Loucy (cell line): ENCODE results near the gene SLC44A1.

Experiments used
- H2AFZ ChIP-seq: fragments of 200-600 bp; sonication (generic); 2 replicates; pipeline ENCODE4 v1.6.0; 2016; ENCODE audit warnings: antibody characterized with exemption, mild to moderate bottlenecking, low read length, moderate library complexity
- H3F3A ChIP-seq: fragments of 200-600 bp; 2 replicates; pipeline ENCODE4 v1.6.0; 2016; ENCODE audit warnings: antibody characterized with exemption, low read depth, mild to moderate bottlenecking
- H3K27me3 ChIP-seq: fragments of 200-600 bp; sonication (generic); 2 replicates; pipeline ENCODE4 v1.6.1; 2014; ENCODE audit warnings: low read length, mild to moderate bottlenecking; ENCODE audit not compliant: insufficient read depth, poor library complexity, severe bottlenecking
- H3K36me3 ChIP-seq: fragments of 200-600 bp; sonication (generic); 2 replicates; pipeline ENCODE4 v1.6.1; 2016; ENCODE audit warnings: low read length; ENCODE audit not compliant: insufficient read depth
- H3K4me1 ChIP-seq: fragments of 200-600 bp; sonication (generic); 2 replicates; pipeline ENCODE4 v1.5.1; 2014; ENCODE audit warnings: low read length, mild to moderate bottlenecking; ENCODE audit not compliant: insufficient read depth, poor library complexity, severe bottlenecking
- H3K4me2 ChIP-seq: fragments of 200-600 bp; sonication (generic); 2 replicates; pipeline ENCODE4 v1.6.0; 2014; ENCODE audit warnings: antibody characterized with exemption, low read length, low read depth, mild to moderate bottlenecking; ENCODE audit not compliant: poor library complexity, severe bottlenecking
- H3K4me3 ChIP-seq: fragments of 200-600 bp; sonication (generic); 2 replicates; pipeline ENCODE4 v1.5.1; 2014; ENCODE audit warnings: low read length, mild to moderate bottlenecking, mixed read lengths; ENCODE audit not compliant: poor library complexity, severe bottlenecking
- H3K79me2 ChIP-seq: fragments of 200-600 bp; sonication (generic); 2 replicates; pipeline ENCODE4 v1.6.1; 2014; ENCODE audit warnings: low read length; ENCODE audit not compliant: insufficient read depth
- H3K9ac ChIP-seq: fragments of 200-600 bp; sonication (generic); 2 replicates; pipeline ENCODE4 v1.6.0; 2014; ENCODE audit warnings: mild to moderate bottlenecking, low read depth, low read length, moderate library complexity; ENCODE audit not compliant: poor library complexity, severe bottlenecking
- H3K9me2 ChIP-seq: fragments of 200-600 bp; sonication (generic); replicated peaks from 2 replicates; pipeline ENCODE4 v1.6.1; 2016; ENCODE audit warnings: low read depth, low read length, mixed read lengths
- H3K9me3 ChIP-seq: fragments of 200-600 bp; sonication (generic); 2 replicates; pipeline ENCODE4 v1.6.1; 2014; ENCODE audit warnings: mild to moderate bottlenecking, antibody characterized with exemption, low read length, low read depth; ENCODE audit not compliant: insufficient read depth
- H4K20me1 ChIP-seq: fragments of 200-600 bp; sonication (generic); 2 replicates; pipeline ENCODE4 v1.6.0; 2014; ENCODE audit warnings: antibody characterized with exemption, low read length, mild to moderate bottlenecking; ENCODE audit not compliant: insufficient read depth, poor library complexity, severe bottlenecking
- EZH2phosphoT487 ChIP-seq: fragments of 200-600 bp; IDR thresholded peaks from 2 replicates; pipeline ENCODE4 v1.6.1; 2018; ENCODE audit warnings: antibody characterized with exemption, mild to moderate bottlenecking, moderate library complexity, borderline replicate concordance
- TF ChIP-seq, protein P1 (sequence below): fragments of 200-600 bp; sonication (generic); conservative IDR thresholded peaks from 2 replicates; pipeline ENCODE4 v1.5.1; 2014; ENCODE audit warnings: mild to moderate bottlenecking, antibody characterized with exemption, low read length

Gene SLC44A1

DNA sequence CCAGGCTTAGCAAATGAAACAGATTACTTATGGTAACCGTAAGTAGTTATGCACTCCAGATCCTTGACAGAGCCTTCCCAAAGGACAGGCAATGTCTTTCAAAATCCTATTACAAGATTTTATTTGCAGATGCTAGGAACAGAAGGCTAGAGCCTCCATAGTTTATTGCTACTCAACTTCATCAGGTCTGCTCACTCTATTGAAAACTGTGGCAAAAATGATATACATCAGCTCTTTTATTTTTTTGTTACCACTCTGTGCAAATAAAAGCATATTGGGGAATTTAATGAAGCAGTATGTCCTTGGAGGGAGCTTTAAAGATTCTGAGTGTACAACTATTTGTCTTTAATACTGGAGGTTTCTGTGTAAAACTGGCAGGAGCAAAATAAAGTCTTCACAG, 46.5 kb downstream of the SLC44A1 start:
- H3K9ac ChIP-seq: no peak overlapping the region
- no peaks in the 10 kb centered on the region for H3F3A ChIP-seq
- H2AFZ ChIP-seq: no peak overlapping the region
- H3K79me2 ChIP-seq: peaks cover 100% of the 10 kb centered on the region
- peak overlapping the region; percentile 1 for H3K4me2 ChIP-seq
- H3K4me1 ChIP-seq: peaks cover 58% of the 10 kb centered on the region
- H4K20me1 ChIP-seq: peaks cover 12% of the 10 kb centered on the region
- H3K36me3 ChIP-seq: no peaks in the 10 kb centered on the region
- H3K9me3 ChIP-seq: no peaks in the 10 kb centered on the region
- H3K4me3 ChIP-seq: no peak overlapping the region
- H3K9me2 ChIP-seq: no peaks in the 10 kb centered on the region
- no peaks in the 10 kb centered on the region for H3K27me3 ChIP-seq
- TF ChIP-seq, protein P1, sequence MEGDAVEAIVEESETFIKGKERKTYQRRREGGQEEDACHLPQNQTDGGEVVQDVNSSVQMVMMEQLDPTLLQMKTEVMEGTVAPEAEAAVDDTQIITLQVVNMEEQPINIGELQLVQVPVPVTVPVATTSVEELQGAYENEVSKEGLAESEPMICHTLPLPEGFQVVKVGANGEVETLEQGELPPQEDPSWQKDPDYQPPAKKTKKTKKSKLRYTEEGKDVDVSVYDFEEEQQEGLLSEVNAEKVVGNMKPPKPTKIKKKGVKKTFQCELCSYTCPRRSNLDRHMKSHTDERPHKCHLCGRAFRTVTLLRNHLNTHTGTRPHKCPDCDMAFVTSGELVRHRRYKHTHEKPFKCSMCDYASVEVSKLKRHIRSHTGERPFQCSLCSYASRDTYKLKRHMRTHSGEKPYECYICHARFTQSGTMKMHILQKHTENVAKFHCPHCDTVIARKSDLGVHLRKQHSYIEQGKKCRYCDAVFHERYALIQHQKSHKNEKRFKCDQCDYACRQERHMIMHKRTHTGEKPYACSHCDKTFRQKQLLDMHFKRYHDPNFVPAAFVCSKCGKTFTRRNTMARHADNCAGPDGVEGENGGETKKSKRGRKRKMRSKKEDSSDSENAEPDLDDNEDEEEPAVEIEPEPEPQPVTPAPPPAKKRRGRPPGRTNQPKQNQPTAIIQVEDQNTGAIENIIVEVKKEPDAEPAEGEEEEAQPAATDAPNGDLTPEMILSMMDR: no peak
- no peak for TF ChIP-seq EZH2phosphoT487

DNA sequence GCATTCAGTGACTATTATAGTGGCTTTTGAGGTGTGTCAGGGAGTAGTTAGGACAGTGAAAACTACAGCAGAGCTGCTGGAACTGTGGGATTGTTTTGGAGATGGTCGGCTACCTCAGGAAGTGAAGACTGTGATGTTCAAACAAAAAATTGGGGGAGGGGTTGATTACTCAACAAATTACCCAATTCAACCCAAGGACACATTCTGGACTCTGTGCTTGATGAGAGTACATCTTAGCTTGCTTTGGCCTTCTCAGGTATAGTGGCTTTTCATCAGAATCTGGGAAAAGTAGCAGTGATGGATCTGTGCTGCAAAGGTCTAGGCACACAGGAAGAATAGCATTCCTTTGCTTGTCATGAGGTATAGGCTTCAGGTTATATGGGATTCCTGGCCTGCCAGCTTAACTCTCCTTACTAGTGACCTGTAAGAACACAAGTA, 47.0 kb downstream of the SLC44A1 start:
- Histone ChIP-seq H3K4me3 (no peak overlapping the region), H3K79me2 (peaks cover 100% of the 10 kb centered on the region), H3K9me2 (no peaks in the 10 kb centered on the region), H2AFZ (no peak overlapping the region), H3K9ac (no peak overlapping the region), H3K4me2 (peak overlapping the region; percentile 1), H3K9me3 (no peaks in the 10 kb centered on the region), H3K36me3 (no peaks in the 10 kb centered on the region), H3F3A (no peaks in the 10 kb centered on the region; the same call in 1 of the 2 replicates), H4K20me1 (peaks cover 7% of the 10 kb centered on the region), H3K4me1 (peaks cover 60% of the 10 kb centered on the region), H3K27me3 (no peaks in the 10 kb centered on the region)
- TF ChIP-seq, protein P1: no peak
- no peak for TF ChIP-seq EZH2phosphoT487

DNA sequence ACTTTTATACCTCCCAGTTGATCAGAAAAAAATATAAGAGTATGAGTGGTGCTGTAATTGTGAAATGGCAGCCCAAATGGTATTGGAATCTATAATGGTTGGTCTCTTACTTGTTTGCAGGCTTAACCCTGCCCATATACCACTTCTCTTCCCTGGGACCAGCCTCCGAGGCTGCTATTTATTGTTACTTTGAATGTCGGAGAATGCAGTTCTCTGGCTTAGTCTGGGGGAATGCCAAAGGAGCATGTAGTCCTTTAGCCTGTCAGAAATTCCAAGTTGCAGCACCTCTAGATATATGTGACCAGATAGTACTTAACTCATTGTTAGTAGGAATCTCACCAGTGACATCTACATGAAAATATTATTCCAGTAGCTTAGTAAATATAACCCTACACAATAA, 47.5 kb downstream of the SLC44A1 start:
- Histone ChIP-seq H3K27me3 (no peaks in the 10 kb centered on the region), H3K4me2 (peak overlapping the region; percentile 17), H4K20me1 (peaks cover 6% of the 10 kb centered on the region), H3K79me2 (peaks cover 100% of the 10 kb centered on the region), H3F3A (no peaks in the 10 kb centered on the region; the same call in 1 of the 2 replicates), H3K4me3 (no peak overlapping the region), H2AFZ (no peak overlapping the region), H3K36me3 (no peaks in the 10 kb centered on the region), H3K4me1 (peaks cover 65% of the 10 kb centered on the region), H3K9ac (no peak overlapping the region), H3K9me3 (no peaks in the 10 kb centered on the region), H3K9me2 (no peaks in the 10 kb centered on the region)
- TF ChIP-seq EZH2phosphoT487: no peak
- TF ChIP-seq, protein P1: no peak
